ENCODE results near the gene RBM44.

GRCh38 chr2:237882510-237883481 is 84.2 kb downstream of the RBM44 start:
- TF ChIP-seq EZH2 (IDR thresholded peaks at IDR 0.05; ENCODE audit: low read length, unreplicated experiment) (no peak), CTCF (conservative IDR thresholded peaks at IDR 0.05; ENCODE audit: low read depth, low read length) (no peak)
